NOMO-1 treated with DMSO at 0.1 percent for 48 hours (cell line): ENCODE results near the gene FBXL17.

Source experiments
- DNase-seq: peaks from one replicate; lab custom pipeline; 2025; ENCODE audit not compliant: unreplicated experiment; lab: John Stamatoyannopoulos, UW

FBXL17 gene

DNA sequence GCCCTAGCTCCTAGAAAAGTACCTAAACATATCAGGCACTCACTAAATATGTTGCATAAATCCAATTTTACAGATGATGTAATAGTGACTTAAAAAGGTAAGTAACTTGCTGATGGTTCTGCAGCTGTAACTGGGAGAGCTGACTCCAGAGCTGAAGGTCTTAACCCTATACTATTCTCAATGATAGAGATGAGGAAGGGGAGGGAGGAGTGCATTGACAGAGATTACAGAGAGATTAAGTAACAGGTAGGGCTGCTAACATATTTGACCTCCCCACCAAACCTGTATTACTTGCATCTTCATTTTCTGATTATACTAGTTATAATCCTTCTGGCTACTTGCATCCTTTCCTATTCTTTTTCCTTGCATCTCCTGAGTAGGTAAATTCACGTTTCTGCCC, 455.8 kb downstream of the FBXL17 start:
- no peak for DNase-seq

- DNase-seq = no peak
These were observed 456.7 kb downstream of the FBXL17 start for GRCh38 chr5:107925200-107925599.

DNA sequence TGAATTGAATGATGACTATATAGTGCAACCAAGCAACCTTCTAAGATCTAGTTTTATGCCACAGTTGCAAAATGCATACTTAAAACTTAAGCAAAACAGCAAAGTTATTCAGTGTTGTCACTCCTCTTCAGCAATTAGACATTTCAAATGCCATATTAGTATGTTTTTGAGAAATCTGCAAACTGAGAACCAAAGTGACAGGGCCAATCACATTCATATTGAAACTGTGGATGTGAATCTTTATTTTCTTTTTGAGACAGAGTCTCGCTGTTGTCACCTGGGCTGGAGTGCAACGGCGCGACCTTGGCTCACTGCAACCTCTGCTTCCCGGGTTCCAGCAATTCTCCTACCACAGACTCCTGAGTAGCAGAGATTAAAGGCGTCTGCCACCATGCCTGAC, 461.9 kb downstream of the FBXL17 start:
- no peak for DNase-seq

DNA sequence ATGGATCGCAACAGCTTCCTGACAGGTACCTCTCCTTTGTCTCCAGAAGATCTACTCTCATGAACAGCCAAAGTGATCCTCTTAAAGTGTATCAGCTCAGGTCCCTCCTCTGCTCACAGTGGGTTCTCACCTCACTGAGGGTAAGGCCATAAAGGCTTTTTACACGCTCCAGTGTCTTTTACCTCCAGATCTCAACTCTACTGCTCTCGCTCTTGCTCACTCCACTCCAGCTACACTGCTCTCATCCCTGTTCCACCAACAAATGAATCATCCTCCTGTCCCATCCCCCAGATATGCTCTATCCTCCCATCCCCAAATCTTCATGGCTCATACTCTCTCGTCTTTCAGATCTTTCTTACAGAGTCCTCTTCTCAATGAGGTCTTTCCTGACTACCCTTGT, 462.5 kb downstream of the FBXL17 start:
- no peak for DNase-seq

GRCh38 chr5:107917983-107918382, 463.9 kb downstream of the FBXL17 start:
- DNase-seq = no peak

GRCh38 chr5:107916731-107917725, 464.9 kb downstream of the FBXL17 start:
- DNase-seq = no peak

DNA sequence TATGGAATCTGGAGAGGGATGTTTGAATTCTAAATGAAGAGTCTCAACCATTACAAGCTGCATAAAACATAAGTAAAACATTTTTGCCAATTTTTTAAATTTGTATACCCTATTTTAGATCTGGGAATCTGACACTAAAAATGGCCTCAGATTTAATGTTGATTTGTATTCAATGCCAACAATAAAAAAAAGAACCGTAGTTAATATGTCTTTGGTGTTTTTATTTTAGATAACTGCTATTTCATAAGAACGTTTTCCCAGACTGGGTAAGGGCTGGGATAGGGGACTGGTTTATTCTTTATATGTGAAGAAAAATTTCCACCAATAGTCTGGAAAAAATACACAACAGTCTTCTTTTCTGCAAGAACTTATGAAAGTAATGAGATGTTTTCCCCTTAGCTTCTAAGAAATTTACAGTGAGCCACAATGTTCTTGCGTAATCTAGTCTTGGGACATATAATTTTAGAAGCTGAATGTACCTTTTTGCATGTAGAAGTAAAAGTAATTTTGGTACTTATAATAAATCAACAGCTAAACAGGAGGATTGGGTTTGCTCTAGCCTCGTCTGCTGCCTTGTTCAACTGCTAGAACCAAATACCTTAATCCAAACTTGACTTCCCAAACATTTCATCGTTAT, 466.6 kb downstream of the FBXL17 start:
- DNase-seq = peak; percentile 75

- no peak for DNase-seq
These were observed 468.4 kb downstream of the FBXL17 start for GRCh38 chr5:107913494-107913893.

- no peak for DNase-seq
These were observed 481.2 kb downstream of the FBXL17 start for GRCh38 chr5:107900721-107901120.

- DNase-seq = no peak
These were observed 487.5 kb downstream of the FBXL17 start for GRCh38 chr5:107894361-107894760.

- peak; percentile 92 for DNase-seq
These were observed 488.3 kb downstream of the FBXL17 start for GRCh38 chr5:107893642-107894041.

DNA sequence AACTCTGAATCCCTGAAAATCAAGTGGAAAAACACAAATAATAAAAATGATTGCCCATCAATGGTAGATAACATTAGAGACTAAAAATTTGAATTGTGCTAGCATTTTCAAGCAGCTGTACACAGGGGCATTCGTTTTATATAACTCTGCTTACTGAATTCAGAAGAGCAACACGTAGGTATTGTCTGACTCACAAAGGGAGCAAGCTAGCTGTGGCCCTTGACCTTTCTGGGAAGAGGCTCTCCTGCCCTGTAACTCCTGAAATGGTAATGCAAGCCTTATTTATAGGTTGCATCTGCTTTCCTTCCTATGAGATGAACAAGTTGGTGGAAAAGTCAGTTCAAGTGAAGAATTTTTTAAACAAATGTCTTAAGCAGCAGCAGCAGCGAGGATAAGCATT, 492.5 kb downstream of the FBXL17 start:
- no peak for DNase-seq

- no peak for DNase-seq
These were observed 493.4 kb downstream of the FBXL17 start for GRCh38 chr5:107888541-107888940.

DNA sequence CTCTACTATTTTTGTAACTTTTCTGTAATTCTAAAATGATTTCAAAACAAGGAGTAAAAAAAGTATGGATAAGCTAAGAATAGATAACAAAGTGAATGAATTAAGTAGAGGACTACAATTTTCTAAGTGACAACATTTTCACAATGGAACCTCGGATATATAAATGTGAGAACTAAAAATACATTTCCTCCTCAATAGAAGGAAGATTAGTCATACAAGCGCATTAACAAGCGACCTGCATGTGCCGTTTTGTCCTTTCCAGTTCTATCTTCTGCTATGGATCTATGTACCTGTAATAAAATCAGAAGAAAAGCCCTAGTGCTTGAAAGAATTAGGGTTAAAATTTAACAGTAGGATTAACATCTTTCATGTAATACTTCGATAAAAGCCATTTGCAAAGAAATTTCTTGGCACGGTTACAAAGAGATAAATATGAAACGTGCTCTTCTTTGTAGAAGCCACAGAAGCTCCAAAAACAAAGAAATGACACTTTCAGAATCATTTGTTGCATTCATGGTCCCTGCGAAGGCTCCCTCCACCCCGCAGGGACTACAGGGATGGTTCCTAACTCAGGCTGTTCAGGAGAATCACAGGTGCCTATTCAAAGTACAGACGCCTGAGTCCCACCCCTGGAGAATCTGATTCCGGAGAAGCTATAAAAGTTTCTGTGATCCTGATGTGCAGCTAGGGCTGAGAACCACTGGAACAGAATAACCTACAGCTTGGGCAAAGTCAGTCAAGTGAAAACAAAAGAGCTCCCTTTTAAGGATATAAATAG, 494.5 kb downstream of the FBXL17 start:
- DNase-seq = peak; percentile 37

DNA sequence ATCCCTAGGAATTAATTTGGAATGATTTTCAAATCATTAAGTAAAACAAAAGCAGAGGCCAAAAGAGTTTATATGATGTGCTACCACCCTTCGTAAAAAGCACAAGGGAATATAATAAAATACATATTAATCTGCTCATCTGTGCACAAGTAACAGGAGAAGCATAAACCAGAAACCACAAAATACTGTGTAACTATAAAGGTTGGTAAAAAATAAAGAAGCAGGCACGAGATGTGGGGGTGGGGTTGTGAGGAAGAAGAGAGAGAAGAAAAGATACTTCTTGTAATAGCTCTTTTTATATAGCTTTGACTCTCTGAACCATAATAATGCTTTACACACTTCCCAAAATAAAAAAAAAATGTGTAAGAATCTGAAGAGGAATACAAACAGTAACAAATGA, 496.3 kb downstream of the FBXL17 start:
- peak; percentile 17 for DNase-seq

DNA sequence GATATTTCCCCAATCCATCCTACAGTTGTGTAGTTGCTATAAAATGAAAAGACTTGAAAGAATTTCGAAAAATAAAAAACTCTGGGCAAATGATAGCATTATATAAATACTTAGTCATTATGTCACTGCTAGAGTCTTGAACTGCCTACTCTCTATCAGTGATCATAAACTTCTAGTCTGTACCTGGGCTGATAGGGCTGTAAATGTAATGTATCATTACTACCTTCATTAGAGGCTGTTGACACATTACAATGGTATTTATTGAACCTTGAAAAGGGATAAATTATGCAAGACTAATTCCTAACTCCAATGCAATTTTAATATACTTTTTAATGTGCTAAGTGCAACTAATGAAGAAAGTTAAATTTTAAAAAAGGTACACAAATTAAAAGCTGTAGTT, 497.0 kb downstream of the FBXL17 start:
- no peak for DNase-seq

- no peak for DNase-seq
These were observed 503.2 kb downstream of the FBXL17 start for GRCh38 chr5:107878661-107879060.

DNA sequence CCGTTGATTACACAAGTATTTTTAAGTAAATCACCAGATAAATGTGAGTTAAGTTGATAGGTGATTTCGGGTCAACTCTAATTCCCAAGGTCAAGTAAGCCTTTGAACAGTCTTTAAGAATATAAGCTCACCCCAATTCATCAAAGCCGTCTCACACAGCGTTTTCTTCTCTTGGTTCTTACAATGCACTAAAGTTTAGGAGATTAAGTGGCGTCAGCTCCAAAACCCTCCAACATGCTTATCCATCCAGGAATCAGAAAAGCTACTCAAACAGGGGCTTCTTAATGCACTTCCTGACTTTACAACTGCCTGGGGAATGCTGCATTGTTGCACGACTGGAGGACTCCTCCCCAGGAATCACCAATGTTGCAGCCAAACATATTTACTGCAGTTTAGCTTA, 505.0 kb downstream of the FBXL17 start:
- DNase-seq = no peak

DNA sequence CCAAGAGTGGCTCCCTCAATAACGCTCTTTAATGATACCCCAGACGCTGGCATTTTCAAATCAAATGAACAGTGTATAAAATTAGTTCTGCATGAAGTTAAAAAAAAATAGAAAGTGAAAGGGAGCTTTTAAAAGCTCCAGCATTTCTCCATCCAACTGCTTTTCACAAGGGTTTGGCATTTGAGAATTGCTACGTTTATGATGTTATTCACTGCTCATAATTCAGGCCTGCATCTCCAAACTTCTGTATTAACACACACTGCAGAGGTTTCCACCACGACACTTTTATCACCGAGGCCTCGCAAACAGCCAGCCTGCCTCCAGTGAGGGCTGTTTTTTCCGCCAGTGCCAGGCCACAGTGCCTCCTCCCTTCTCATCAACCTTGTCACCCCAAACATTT, 505.6 kb downstream of the FBXL17 start:
- no peak for DNase-seq

DNA sequence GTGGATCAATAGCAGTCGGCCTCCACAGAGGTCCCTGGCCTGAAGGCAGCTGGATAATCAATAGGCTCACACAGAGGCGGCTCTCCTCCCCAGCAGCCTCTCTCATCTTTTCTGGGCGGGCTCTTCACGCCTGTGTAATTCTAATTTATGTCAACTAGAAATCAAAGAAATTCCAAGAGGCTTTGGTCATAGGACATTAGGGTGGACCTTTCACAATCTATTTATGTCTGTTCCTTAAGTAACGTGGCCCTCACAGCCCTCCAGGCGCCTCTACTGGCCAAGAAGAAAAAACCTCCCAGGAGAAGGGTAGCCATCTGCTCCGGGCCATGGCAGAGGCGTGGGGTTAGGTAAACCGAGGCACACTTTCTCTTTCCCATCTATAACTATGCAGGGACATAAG, 506.1 kb downstream of the FBXL17 start:
- no peak for DNase-seq

- DNase-seq = no peak
These were observed 507.1 kb downstream of the FBXL17 start for GRCh38 chr5:107874795-107875194.

DNA sequence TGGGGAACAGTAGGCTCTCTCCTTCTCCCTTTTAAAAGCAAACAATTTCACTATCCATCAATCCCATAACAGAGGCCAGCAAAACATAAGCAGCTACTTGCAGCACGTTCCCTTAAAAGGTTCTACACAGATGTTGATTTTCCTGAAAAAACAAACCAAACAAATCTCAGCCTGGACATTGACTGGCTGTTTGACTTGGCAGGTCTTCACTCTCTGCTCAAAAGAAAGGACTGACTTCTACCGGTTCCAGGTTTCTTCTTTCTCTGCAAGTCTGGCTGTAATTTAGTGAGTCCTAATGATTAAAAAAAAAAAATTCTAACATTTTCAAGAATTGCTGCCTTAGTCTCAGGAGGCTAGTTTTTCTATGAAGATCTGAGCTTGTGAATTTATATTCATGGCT, 508.0 kb downstream of the FBXL17 start:
- no peak for DNase-seq
